Right atrium auricular region (tissue), 2 donors: ENCODE measurements around the gene TMED1. TPM values are rescaled to one million over a fixed set of nuclear protein-coding genes. Genes with fewer than 3 reads are reported as not detected.
"Not testable (repeated sequence)": the region's sequence is repeated elsewhere in the genome, so short reads cannot be mapped to it uniquely, and the experiment has no call there.

Source experiments
- DNase-seq: peaks from one replicate; pipeline ENCODE4 v3.0.0-alpha.2; 2019; ENCODE audit warnings: low spot score
- H3K27ac ChIP-seq, 2 donors: fragments of 200-600 bp; sonication (generic); 1 replicate in 1 of 2; 2 replicates in 1 of 2; pipeline ENCODE4 v1.5.1; 2016 to 2019
- H3K27me3 ChIP-seq, 2 donors: fragments of 200-600 bp; sonication (generic); one replicate each; pipeline versions ENCODE4 v1.5.1 to v1.6.0; 2017 to 2019
- H3K36me3 ChIP-seq: fragments of 200-600 bp; sonication (generic); one replicate; pipeline ENCODE4 v1.5.1; 2016
- H3K4me1 ChIP-seq, 2 donors: fragments of 200-600 bp; sonication (generic); one replicate each; pipeline versions ENCODE4 v1.5.1 to v1.6.0; 2017 to 2019
- H3K4me3 ChIP-seq, 2 donors: fragments of 200-600 bp; sonication (generic); 1 replicate in 1 of 2; 2 replicates in 1 of 2; pipeline ENCODE4 v1.5.1; 2017 to 2019; ENCODE audit warnings: mild to moderate bottlenecking in 1 of 2, moderate library complexity in 1 of 2
- H3K9me3 ChIP-seq, 2 donors: fragments of 200-600 bp; sonication (generic); one replicate each; pipeline ENCODE4 v1.5.1; 2019
- total RNA-seq, 2 donors: library from RNA; depleted of rRNA; stranded (reverse); fragments of >200 nt; gene quantifications; one replicate each; pipeline ENCODE4 v1.1.0, GENCODE V29; 2016
- TF ChIP-seq, protein P1 (sequence below), 2 donors: fragments of 200-600 bp; sonication (generic); IDR thresholded peaks; one replicate each; pipeline ENCODE4 v1.5.1; 2019; ENCODE audit warnings: antibody characterized with exemption in 2 of 2

The TMED1 gene
- total RNA-seq, 2 donors from 2014 or later = 39.3 to 50.9 TPM

GRCh38 chr19:10878253-10878652 lies 42.2 kb upstream of the TMED1 start:
- H3K27me3 ChIP-seq = no peaks in the 10 kb centered on the region
- TF ChIP-seq, protein P1, sequence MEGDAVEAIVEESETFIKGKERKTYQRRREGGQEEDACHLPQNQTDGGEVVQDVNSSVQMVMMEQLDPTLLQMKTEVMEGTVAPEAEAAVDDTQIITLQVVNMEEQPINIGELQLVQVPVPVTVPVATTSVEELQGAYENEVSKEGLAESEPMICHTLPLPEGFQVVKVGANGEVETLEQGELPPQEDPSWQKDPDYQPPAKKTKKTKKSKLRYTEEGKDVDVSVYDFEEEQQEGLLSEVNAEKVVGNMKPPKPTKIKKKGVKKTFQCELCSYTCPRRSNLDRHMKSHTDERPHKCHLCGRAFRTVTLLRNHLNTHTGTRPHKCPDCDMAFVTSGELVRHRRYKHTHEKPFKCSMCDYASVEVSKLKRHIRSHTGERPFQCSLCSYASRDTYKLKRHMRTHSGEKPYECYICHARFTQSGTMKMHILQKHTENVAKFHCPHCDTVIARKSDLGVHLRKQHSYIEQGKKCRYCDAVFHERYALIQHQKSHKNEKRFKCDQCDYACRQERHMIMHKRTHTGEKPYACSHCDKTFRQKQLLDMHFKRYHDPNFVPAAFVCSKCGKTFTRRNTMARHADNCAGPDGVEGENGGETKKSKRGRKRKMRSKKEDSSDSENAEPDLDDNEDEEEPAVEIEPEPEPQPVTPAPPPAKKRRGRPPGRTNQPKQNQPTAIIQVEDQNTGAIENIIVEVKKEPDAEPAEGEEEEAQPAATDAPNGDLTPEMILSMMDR (IDR thresholded peaks at IDR 0.05) = no peak
- peak overlapping the region; percentile 65 to 79 for H3K27ac ChIP-seq
- DNase-seq = no peak
- peaks cover 0 to 70% of the 10 kb centered on the region in 2 donors for H3K4me1 ChIP-seq
- H3K4me3 ChIP-seq = no peak overlapping the region
- H3K36me3 ChIP-seq = no peaks in the 10 kb centered on the region
- H3K9me3 ChIP-seq = no peaks in the 10 kb centered on the region

GRCh38 chr19:10877608-10878007 lies 41.6 kb upstream of the TMED1 start:
- not testable (repeated sequence) for H3K4me3 ChIP-seq, H3K36me3 ChIP-seq, H3K9me3 ChIP-seq, H3K27me3 ChIP-seq, DNase-seq
- H3K4me1 ChIP-seq = peaks cover 0 to 75% of the 10 kb centered on the region in 2 donors
- peak overlapping the region; percentile 65 to 79 for H3K27ac ChIP-seq

GRCh38 chr19:10876459-10877240 lies 40.6 kb upstream of the TMED1 start:
- TF ChIP-seq, protein P1 (IDR thresholded peaks at IDR 0.05) = no peak
- H3K36me3 ChIP-seq = no peaks in the 10 kb centered on the region
- H3K4me1 ChIP-seq = peaks cover 0 to 72% of the 10 kb centered on the region in 2 donors
- H3K9me3 ChIP-seq = no peaks in the 10 kb centered on the region
- DNase-seq = peak; percentile 69
- H3K4me3 ChIP-seq = no peak overlapping the region
- peak overlapping the region; percentile 65 to 79 for H3K27ac ChIP-seq
- no peaks in the 10 kb centered on the region for H3K27me3 ChIP-seq

- TF ChIP-seq, protein P1 (IDR thresholded peaks at IDR 0.05) = no peak
- no peaks in the 10 kb centered on the region for H3K36me3 ChIP-seq
- H3K27me3 ChIP-seq = no peaks in the 10 kb centered on the region
- DNase-seq = no peak
- H3K4me3 ChIP-seq = no peak overlapping the region
- H3K27ac ChIP-seq = no peak overlapping the region
- H3K4me1 ChIP-seq = peaks cover 0 to 56% of the 10 kb centered on the region in 2 donors
- H3K9me3 ChIP-seq = no peaks in the 10 kb centered on the region
Measured at GRCh38 chr19:10874024-10874423, 38.0 kb upstream of the TMED1 start.

DNA sequence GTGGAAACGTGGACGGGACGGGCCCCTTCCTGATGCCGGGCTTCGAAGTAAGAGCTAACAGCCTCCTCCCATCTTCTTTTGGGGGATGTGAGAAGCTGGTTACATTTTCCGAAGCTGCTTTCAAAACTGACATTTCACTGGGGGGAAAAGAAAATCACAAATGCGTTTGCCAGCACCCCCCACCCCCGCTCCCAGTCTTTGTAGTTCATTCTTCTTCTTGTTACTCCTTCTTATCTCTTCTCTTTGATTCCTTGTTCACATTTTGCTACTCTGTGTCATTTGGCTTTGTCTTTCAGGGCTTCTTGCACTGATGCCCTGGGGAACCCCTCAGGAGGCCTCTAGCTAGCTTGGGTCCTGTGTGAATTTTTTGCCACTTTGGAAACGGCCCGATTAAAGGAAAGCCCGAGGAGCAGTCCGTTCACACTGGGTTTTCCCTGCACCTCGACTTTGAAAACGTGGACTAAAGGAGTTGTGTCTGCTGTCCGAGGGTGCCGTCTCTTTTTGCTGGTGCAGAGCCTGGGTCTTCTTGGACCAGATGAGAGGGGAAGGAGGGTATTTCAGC lies 36.6 kb upstream of the TMED1 start:
- Histone ChIP-seq H3K27ac (peak overlapping the region; percentile 80 to 83), H3K36me3 (no peaks in the 10 kb centered on the region), H3K4me1 (peaks cover 0 to 42% of the 10 kb centered on the region in 2 donors), H3K4me3 (peak overlapping the region; percentile 74 to 84), H3K9me3 (no peaks in the 10 kb centered on the region), H3K27me3 (no peaks in the 10 kb centered on the region)
- TF ChIP-seq, protein P1 (IDR thresholded peaks at IDR 0.05) = no peak
- DNase-seq = no peak

GRCh38 chr19:10871711-10872545 lies 35.9 kb upstream of the TMED1 start:
- TF ChIP-seq, protein P1 (IDR thresholded peaks at IDR 0.05) = peak in 1 of 2 donors; percentile 19
- no peak for DNase-seq
- H3K27ac ChIP-seq = peak overlapping the region; percentile 80 to 83
- H3K27me3 ChIP-seq = no peaks in the 10 kb centered on the region
- no peaks in the 10 kb centered on the region for H3K36me3 ChIP-seq
- peak overlapping the region; percentile 74 to 84 for H3K4me3 ChIP-seq
- H3K9me3 ChIP-seq = no peaks in the 10 kb centered on the region
- H3K4me1 ChIP-seq = peaks cover 0 to 35% of the 10 kb centered on the region in 2 donors
